ENCODE data around the gene STXBP1.

The STXBP1 gene

GRCh38 chr9:127715470-127716337, 103.6 kb downstream of the STXBP1 start, which contains the start of the genes PTRH1 and TTC16 (continued):
- TF ChIP-seq, protein P1, sequence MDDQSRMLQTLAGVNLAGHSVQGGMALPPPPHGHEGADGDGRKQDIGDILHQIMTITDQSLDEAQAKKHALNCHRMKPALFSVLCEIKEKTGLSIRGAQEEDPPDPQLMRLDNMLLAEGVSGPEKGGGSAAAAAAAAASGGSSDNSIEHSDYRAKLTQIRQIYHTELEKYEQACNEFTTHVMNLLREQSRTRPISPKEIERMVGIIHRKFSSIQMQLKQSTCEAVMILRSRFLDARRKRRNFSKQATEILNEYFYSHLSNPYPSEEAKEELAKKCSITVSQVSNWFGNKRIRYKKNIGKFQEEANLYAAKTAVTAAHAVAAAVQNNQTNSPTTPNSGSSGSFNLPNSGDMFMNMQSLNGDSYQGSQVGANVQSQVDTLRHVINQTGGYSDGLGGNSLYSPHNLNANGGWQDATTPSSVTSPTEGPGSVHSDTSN (CRISPR knock-in tag; IDR thresholded peaks at IDR 0.05) = no peak
- TF ChIP-seq ZNF558 (tag by site-specific recombination; IDR thresholded peaks at IDR 0.05) (no peak), ZBTB21 (tag by site-specific recombination; IDR thresholded peaks at IDR 0.05) (peak; percentile 81), ZNF394 (tag by site-specific recombination; IDR thresholded peaks at IDR 0.05; ENCODE audit: borderline replicate concordance) (no peak), ZNF426 (tag by site-specific recombination; IDR thresholded peaks at IDR 0.05) (no peak), ZSCAN16 (tag by site-specific recombination; IDR thresholded peaks at IDR 0.05) (no peak), ZNF561 (tag by site-specific recombination; IDR thresholded peaks at IDR 0.05; ENCODE audit: borderline replicate concordance) (peak; percentile 63; the same call in 1 of the 2 replicates), ZNF610 (tag by site-specific recombination; IDR thresholded peaks at IDR 0.05; ENCODE audit: borderline replicate concordance) (no peak), ZSCAN23 (tag by site-specific recombination; IDR thresholded peaks at IDR 0.05) (no peak), KLF1 (tag by site-specific recombination; IDR thresholded peaks at IDR 0.05) (0 out of 2 replicates have a peak, but pooled peaks have one; percentile 35), ZNF704 (tag by site-specific recombination; IDR thresholded peaks at IDR 0.05) (peak; percentile 57; the same call in 1 of the 2 replicates), BCL6B (tag by site-specific recombination; IDR thresholded peaks at IDR 0.05) (no peak), SETDB1 (IDR thresholded peaks at IDR 0.05; ENCODE audit: insufficient read length, low read length) (no peak), ZNF624 (tag by site-specific recombination; IDR thresholded peaks at IDR 0.05) (no peak), ZNF692 (tag by site-specific recombination; IDR thresholded peaks at IDR 0.05) (0 out of 2 replicates have a peak, but pooled peaks have one; percentile 21), HOXA7 (CRISPR knock-in tag; IDR thresholded peaks at IDR 0.05; ENCODE audit: borderline replicate concordance) (no peak), ZNF280D (tag by site-specific recombination; IDR thresholded peaks at IDR 0.05) (no peak), ZFP3 (tag by site-specific recombination; IDR thresholded peaks at IDR 0.05; ENCODE audit: low read depth) (no peak), ZNF202 (tag by site-specific recombination; IDR thresholded peaks at IDR 0.05; ENCODE audit: borderline replicate concordance) (no peak), ZNF2 (tag by site-specific recombination; IDR thresholded peaks at IDR 0.05) (no peak), ZBTB17 (tag by site-specific recombination; IDR thresholded peaks at IDR 0.05) (peak; percentile 84), CTCF (tag by site-specific recombination; IDR thresholded peaks at IDR 0.05) (no peak), ZNF292 (tag by site-specific recombination; IDR thresholded peaks at IDR 0.05; ENCODE audit: borderline replicate concordance, low read depth) (no peak)
- TF ChIP-seq, protein P2, sequence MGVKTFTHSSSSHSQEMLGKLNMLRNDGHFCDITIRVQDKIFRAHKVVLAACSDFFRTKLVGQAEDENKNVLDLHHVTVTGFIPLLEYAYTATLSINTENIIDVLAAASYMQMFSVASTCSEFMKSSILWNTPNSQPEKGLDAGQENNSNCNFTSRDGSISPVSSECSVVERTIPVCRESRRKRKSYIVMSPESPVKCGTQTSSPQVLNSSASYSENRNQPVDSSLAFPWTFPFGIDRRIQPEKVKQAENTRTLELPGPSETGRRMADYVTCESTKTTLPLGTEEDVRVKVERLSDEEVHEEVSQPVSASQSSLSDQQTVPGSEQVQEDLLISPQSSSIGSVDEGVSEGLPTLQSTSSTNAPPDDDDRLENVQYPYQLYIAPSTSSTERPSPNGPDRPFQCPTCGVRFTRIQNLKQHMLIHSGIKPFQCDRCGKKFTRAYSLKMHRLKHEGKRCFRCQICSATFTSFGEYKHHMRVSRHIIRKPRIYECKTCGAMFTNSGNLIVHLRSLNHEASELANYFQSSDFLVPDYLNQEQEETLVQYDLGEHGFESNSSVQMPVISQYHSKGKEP (tag by site-specific recombination; IDR thresholded peaks at IDR 0.05) = no peak

Data from HEK293 (cell line).